Psoas muscle (tissue), 8 donors: ENCODE measurements around the gene GHR. TPM values are rescaled to one million over a fixed set of nuclear protein-coding genes. Genes with fewer than 3 reads are reported as not detected.

Experiments used
- ATAC-seq, 4 donors: fragments of 200-7000 bp; cut with Tn5 transposase; one replicate each; pipeline ENCODE4 v1.9.1; 2020; ENCODE audit warnings: moderate library complexity in 3 of 4, mild to moderate bottlenecking in 2 of 4
- DNase-seq, 2 donors: peaks; one replicate each; pipeline ENCODE4 v3.0.0-alpha.2; 2020
- H3K27ac ChIP-seq: fragments of 200-600 bp; one replicate; pipeline ENCODE4 v1.8.0; 2022
- H3K27me3 ChIP-seq, 3 donors: fragments of 200-600 bp in 1 of 3; one replicate each; pipeline versions ENCODE4 v1.6.1 to v1.8.0; 2013 to 2022; ENCODE audit warnings: low read length in 2 of 3, mild to moderate bottlenecking in 2 of 3, moderate library complexity in 1 of 3; ENCODE audit not compliant: insufficient read depth in 3 of 3
- H3K36me3 ChIP-seq, 2 donors: fragments of 200-600 bp in 1 of 2; one replicate each; pipeline versions ENCODE4 v1.6.1 to v1.8.0; 2013 to 2022; ENCODE audit warnings: low read depth in 1 of 2, mild to moderate bottlenecking in 1 of 2, moderate library complexity in 1 of 2; ENCODE audit not compliant: insufficient read depth in 1 of 2
- H3K4me1 ChIP-seq: fragments of 200-600 bp; one replicate; pipeline ENCODE4 v1.8.0; 2022
- H3K4me3 ChIP-seq: fragments of 200-600 bp; one replicate; pipeline ENCODE4 v1.8.0; 2022; ENCODE audit warnings: mild to moderate bottlenecking
- H3K9me3 ChIP-seq: fragments of 200-600 bp; one replicate; pipeline ENCODE4 v1.8.0; 2022
- WGBS, 3 donors: extraction: QIAGEN DNeasy Blood & Tissue Kit; methylation state at CpG; one replicate each; pipeline versions ENCODE4 v1.1.6 to v1.1.7; 2013; 5-methylcytosine and 5-hydroxymethylcytosine counted together
- intact Hi-C, 2 donors: fragments of 100-400 bp; cut with DNase I; formaldehyde crosslinking; loops; one replicate each; pipeline versions ENCODE4 v1.11.0 to v1.14.2; 2022
- polyA plus RNA-seq, 3 donors: library from polyadenylated mRNA; stranded (reverse); fragments of 200-250 nt; gene quantifications; one replicate each; pipeline ENCODE4 v1.2.3, GENCODE V29; 2013
- total RNA-seq, 4 donors: library from RNA; stranded (reverse); fragmentation: NEBNext Ultra II Directional in 2 of 4; extraction: Animal tissue kit (Norgen Biotek cat#: 25700) in 2 of 4; gene quantifications; one replicate each; pipeline versions ENCODE4 v1.2.1 to v1.2.4, GENCODE V29; 2021 to 2023
- TF ChIP-seq, protein P1 (sequence below): fragments of 200-600 bp; IDR thresholded peaks from one replicate; pipeline ENCODE4 v1.8.0; 2022; ENCODE audit warnings: antibody characterized with exemption
- donor health status: healthy with polysubstance abuse.
- donor health status: DM: no; HTN: no; CAD: no; lungs with moderate emphysema.
- donor health status: Bipolar disorder and iron deficiency.
- donor health status: healthy.
- donor health status: DM: yes; HTN: yes; CAD: no.
- donor health status: DM: no; HTN: no; CAD: no.
- donor health status: DM: no; HTN: no; CAD: no.
- donor health status: DM: yes; HTN: yes; CAD: no.

The GHR gene
- total and polyA plus RNA-seq, 7 donors, result 12.4 to 60.3 (median 32.1) TPM

DNA sequence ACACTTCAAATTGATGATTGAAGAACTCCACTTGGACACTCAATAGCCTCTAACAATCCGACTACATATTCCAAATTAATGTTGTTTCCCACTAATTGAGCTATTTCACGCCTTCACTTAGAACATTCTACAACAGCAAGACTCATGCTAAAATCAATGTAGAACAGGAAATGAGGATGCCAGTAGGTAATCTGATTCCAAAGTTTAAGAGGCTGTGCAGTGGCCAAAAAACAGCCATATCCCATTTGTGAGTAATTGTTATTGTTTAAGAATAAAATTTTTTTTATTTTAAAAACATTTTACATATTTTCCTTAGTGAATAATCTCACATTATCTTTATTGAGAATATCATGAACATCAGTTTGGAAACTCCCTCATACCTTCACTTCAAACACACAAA, 35.7 kb upstream of the GHR start:
- Histone ChIP-seq H3K27ac (no peak overlapping the region), H3K27me3 (no peaks in the 10 kb centered on the region), H3K4me3 (no peak overlapping the region), H3K9me3 (peaks cover 3% of the 10 kb centered on the region), H3K4me1 (no peaks in the 10 kb centered on the region), H3K36me3 (no peaks in the 10 kb centered on the region)
- no peak for ATAC-seq
- intact Hi-C loops, result no loop called here
- TF ChIP-seq, protein P1, sequence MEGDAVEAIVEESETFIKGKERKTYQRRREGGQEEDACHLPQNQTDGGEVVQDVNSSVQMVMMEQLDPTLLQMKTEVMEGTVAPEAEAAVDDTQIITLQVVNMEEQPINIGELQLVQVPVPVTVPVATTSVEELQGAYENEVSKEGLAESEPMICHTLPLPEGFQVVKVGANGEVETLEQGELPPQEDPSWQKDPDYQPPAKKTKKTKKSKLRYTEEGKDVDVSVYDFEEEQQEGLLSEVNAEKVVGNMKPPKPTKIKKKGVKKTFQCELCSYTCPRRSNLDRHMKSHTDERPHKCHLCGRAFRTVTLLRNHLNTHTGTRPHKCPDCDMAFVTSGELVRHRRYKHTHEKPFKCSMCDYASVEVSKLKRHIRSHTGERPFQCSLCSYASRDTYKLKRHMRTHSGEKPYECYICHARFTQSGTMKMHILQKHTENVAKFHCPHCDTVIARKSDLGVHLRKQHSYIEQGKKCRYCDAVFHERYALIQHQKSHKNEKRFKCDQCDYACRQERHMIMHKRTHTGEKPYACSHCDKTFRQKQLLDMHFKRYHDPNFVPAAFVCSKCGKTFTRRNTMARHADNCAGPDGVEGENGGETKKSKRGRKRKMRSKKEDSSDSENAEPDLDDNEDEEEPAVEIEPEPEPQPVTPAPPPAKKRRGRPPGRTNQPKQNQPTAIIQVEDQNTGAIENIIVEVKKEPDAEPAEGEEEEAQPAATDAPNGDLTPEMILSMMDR, result no peak
- 44 to 58% (median 44%) methylated on average over 2 of the region's 2 CpGs for WGBS, 3 donors
- no peak for DNase-seq

DNA sequence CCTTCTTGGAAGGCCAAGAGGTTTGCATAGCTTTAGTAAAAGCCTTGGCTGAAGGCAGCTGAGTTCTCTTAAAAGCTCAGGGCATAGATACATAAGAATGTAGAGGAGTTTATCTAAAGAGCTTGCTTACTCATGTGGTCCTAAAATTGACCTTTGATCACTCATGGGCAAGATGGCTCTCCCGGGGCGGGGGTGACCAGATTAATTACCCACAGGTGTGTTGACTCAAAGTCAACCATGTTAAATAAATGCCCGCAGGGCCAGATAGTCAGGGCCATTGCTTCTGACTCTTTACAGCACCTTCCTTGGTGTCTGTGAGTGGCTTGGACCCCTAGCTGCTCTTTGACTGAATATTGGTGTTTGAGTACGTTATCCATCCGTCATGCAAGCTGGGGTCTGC, 33.1 kb upstream of the GHR start:
- WGBS, 3 donors, result 87 to 93% (median 88%) methylated on average over 5 of the region's 5 CpGs
- Histone ChIP-seq H3K9me3 (peaks cover 6% of the 10 kb centered on the region), H3K4me1 (no peaks in the 10 kb centered on the region), H3K27me3 (no peaks in the 10 kb centered on the region), H3K27ac (no peak overlapping the region), H3K36me3 (no peaks in the 10 kb centered on the region), H3K4me3 (no peak overlapping the region)
- no peak for ATAC-seq
- no peak for DNase-seq
- intact Hi-C loops, result loop anchor here in 1 of 2 donors (10.0 kb wide), 1 partner anchor 75 kb away; no protein-coding TSS in a partner anchor
- TF ChIP-seq, protein P1, result no peak

DNA sequence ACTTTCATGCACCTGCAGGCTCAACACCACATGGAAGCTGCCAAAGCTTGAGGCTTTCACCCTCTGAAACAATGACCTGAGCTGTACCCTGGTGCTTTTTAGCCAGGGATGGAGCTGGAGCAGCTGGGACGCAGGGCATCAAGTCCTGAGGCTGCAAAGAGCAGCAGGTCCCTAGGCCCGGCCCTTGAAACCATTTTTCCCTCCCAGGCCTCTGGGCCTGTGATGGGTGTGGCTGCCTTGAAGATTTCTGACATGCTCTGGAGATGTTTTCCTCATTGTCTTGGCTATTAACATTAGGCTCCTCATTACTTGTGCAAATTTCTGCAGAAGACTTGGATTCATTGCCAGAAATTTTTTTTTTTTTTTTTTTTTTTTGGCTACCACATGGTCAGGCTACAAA, 30.3 kb upstream of the GHR start:
- H3K27me3 ChIP-seq, result no peaks in the 10 kb centered on the region
- no peaks in the 10 kb centered on the region for H3K36me3 ChIP-seq
- ATAC-seq (no peak), DNase-seq (no peak)
- H3K4me1 ChIP-seq, result no peaks in the 10 kb centered on the region
- TF ChIP-seq, protein P1, result no peak
- intact Hi-C loops, result loop anchor here in 1 of 2 donors (10.0 kb wide), 1 partner anchor 78 kb away; no protein-coding TSS in a partner anchor
- H3K4me3 ChIP-seq, result no peak overlapping the region
- WGBS, 3 donors, result 71 to 78% (median 74%) methylated on average over 2 of the region's 2 CpGs
- no peak overlapping the region for H3K27ac ChIP-seq
- H3K9me3 ChIP-seq, result peaks cover 6% of the 10 kb centered on the region

DNA sequence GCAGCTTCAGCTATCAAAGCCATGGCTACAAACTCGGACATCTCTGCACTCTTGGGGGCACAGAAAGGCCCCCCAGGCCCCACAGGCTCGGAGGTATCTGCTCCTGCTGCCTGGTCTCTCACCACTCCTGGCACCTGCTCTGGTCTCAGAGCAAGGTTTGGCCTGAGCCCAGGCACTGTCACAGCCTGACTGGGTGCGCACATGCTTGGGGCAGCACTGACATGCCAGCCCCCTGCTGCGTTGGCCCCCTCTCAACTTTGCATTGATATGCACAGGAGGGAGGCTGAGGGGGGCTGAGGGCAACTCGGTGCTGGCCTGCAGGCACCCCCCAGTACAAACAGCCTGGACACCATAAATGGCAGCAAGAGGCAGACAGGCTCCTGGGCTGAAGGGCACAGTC, 27.1 kb upstream of the GHR start:
- intact Hi-C loops, result loop anchor here in 1 of 2 donors (10.0 kb wide), 1 partner anchor 81 kb away; no protein-coding TSS in a partner anchor
- WGBS, 3 donors, result 82 to 87% (median 84%) methylated on average over 5 of the region's 5 CpGs
- Histone ChIP-seq H3K9me3 (peaks cover 6% of the 10 kb centered on the region), H3K4me1 (no peaks in the 10 kb centered on the region), H3K27ac (no peak overlapping the region), H3K4me3 (no peak overlapping the region), H3K27me3 (no peaks in the 10 kb centered on the region), H3K36me3 (no peaks in the 10 kb centered on the region)
- TF ChIP-seq, protein P1, result no peak
- DNase-seq (no peak), ATAC-seq (no peak)

DNA sequence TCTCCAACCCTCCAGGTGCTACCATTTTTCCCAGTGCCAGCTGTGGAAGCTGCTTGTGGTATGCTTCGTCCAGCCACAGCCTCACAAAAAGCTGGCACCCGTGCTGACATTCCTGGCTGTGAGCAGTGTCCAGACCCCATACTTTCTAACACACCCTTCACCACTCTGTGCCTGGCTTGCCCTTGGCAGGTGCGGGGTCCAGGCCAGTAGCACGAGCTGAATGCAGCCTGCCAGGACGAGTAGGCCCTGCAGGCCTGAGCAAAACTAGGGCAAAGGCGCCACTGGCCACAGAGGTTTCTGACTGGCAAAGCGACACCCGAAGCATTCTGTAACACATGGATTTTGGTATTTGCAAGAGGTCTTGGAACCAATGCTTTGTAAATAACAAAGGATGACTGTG, 26.0 kb upstream of the GHR start:
- Histone ChIP-seq H3K9me3 (peaks cover 6% of the 10 kb centered on the region), H3K27me3 (no peaks in the 10 kb centered on the region), H3K4me1 (no peaks in the 10 kb centered on the region), H3K36me3 (no peaks in the 10 kb centered on the region), H3K27ac (no peak overlapping the region), H3K4me3 (no peak overlapping the region)
- TF ChIP-seq, protein P1, result no peak
- DNase-seq, result peak in 1 of 2 donors; percentile 42
- WGBS, 3 donors, result 42 to 47% (median 42%) methylated on average over 8 of the region's 8 CpGs
- peak in 3 of 4 donors; percentile 54 to 82 (median 71) for ATAC-seq
- intact Hi-C loops, result loop anchor here in 1 of 2 donors (10.0 kb wide), 1 partner anchor 82 kb away; no protein-coding TSS in a partner anchor
